Embryonic facial prominence (tissue), 1 donor: Measurements from ENCODE around the gene CLEC2D.
"Not testable (repeated sequence)": the region's sequence is repeated elsewhere in the genome, so short reads cannot be mapped to it uniquely, and the experiment has no call there.

Experiments
- DNase-seq: peaks from one replicate; pipeline ENCODE4 v3.0.0-alpha.2; 2016; ENCODE audit errors: extremely low spot score

CLEC2D gene

DNA sequence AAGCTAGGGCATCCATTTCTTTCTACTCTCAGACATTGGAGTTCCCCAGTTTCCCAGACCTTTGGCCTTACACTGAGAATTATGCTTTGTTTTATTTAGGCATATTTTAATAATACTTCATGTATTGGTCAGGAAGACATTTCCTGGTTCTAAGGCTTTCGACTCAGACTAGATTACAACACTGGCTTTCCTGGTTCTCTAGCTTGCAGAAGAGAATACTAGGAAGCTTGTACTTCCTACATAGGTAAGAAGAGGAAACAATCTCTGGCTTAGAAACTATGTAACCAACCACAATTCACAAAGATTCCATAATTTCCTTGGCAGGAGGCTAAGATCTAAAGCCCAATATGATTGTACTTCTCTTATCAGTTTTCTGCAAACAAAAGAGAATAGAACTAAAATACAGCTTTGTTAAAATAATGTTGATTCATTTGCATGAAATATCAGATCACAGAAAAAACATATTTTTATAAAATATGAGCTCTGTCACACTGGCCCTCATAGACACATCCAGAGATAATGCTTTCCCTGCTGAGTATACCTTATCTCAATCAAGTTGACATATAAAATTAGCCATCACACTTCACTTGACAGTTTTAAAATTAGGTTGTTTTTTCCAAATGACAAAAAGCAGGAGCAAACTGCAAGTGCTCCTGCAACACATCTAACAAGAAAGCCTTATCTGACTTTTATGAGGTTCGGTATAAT lies 30.5 kb downstream of the CLEC2D start:
- DNase-seq, result no peak

DNA sequence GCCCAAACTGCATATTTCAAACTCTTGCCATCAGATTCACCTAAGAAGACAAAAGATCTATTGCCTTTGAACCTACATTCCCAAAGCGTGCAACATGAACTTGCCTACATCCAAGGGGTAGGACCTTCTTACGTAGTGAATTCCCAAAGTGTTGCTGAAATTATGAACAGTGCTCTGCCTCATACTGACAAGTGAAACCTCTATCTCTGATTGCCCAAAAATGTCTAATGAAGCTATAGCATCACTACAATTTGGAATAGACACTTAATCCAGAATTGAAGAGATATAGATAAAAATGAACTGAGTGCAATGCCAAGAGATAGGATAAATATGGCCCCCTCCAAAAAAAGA lies 31.1 kb downstream of the CLEC2D start:
- no peak for DNase-seq

DNA sequence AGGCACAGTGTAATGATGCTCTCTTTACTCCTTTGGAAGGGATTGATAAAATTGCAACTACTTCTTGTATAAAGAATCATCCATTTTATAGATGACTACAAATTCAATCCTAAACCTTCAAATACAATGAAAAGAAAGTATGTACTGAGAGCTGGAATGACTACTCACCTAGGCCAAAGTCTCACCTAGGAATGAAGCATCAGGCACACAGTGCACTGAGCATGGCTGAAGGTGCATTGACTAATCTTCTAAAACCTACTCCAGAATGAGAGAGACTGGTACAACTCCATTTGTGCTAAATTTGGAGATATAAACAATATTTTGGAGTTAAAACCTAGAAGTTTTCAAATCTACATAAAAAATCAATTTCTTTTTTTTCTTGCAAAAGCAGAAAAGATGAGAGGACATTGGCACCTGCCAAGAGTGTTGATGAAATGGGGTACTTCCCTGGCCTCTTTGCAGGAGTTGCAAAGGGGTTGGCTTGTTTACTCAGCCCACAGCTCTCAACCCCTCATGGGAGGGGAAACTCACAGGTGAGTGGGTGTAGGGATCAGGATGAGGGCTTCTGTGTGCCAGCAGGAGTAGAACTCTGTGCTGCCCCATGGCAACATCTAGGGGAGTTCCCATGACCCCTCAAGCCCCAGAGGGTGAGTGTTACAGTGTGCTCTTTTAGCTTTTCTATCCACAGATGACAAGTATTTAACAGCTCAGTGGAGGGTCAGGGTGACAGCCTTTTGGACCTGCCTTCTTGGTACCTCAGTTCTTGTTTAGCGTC lies 32.1 kb downstream of the CLEC2D start:
- DNase-seq, result no peak

DNA sequence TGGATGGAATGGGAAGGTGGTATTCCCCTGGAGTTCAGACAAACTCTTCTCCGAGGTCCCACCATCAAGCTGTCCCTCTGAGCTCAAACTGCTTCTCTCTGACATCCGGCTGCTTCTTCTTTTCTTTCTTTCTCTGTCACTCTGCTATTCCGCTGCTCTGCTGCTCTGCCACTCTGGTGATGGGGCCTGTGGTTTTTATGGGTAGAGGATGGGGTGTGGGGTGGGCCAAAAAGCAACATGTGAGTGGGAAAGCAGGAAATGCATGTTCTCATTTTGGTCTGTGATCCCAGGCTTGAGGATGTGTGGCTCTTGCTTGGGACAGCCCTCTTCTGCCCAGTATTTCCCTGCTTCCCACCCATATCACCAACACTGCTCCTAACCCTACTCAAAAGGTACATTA lies 32.7 kb downstream of the CLEC2D start:
- no peak for DNase-seq

DNA sequence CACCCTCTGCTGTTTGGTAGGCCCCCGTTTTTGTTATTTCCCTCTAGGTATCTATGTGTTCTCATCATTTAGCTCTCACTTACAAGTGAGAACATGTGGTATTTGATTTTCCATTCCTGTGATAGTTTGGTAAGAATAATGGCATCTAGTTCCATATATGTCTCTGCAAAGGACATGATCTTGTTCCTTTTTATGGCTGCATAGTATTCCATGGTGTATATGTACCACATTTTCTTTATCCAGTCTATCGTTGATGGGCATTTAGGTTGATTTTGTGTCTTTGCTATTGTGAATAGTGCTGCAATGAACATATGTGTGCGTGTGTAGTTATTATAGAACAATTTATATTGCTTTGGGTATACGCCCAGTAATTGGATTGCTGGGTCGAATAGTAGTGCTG lies 35.0 kb downstream of the CLEC2D start:
- DNase-seq, result not testable (repeated sequence)

DNA sequence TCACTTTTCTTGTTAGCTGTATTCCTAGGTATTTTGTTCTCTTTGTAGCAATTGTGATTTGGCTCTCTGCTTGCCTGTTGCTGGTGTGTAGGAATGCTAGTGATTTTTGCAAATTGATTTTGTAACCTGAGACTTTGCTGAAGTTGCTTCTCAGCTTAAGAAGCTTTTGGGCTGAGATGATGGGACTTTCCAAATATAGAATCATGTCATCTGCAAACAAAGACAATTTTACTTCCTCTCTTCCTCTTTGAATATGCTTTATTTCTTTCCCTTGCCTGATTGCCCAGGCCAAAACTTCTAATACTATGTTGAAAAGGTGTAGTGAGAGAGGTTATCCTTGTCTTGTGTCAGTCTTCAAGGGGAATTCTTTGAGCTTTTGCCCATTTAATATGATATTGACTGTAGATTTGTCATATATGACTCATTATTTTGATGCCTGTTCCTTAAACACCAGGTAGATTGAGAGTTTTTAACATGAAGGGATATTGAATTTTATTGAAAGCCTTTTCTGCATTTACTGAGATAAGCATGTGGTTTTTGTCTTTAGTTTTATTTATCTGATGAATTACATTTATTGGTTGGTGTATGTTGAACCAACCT lies 36.7 kb downstream of the CLEC2D start:
- DNase-seq, result no peak

DNA sequence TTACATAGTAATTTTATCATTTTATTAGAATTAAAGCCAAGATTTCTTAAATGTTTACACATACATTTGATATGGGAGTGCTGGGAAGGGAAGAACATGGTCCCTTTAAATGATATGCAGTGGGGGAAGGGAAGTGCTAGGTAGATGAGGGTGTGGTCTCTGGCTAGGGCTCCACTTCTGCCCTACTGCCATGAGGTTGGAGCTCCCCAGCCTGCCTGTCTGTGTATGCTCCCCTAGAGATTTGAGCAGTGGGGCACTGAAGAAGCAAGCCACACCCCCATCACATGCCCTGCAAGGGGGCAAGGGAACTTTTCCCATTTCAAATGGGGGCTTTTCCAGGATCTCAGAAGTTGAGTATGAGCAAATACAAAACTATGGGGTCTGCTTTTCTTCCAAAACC lies 37.8 kb downstream of the CLEC2D start:
- no peak for DNase-seq

DNA sequence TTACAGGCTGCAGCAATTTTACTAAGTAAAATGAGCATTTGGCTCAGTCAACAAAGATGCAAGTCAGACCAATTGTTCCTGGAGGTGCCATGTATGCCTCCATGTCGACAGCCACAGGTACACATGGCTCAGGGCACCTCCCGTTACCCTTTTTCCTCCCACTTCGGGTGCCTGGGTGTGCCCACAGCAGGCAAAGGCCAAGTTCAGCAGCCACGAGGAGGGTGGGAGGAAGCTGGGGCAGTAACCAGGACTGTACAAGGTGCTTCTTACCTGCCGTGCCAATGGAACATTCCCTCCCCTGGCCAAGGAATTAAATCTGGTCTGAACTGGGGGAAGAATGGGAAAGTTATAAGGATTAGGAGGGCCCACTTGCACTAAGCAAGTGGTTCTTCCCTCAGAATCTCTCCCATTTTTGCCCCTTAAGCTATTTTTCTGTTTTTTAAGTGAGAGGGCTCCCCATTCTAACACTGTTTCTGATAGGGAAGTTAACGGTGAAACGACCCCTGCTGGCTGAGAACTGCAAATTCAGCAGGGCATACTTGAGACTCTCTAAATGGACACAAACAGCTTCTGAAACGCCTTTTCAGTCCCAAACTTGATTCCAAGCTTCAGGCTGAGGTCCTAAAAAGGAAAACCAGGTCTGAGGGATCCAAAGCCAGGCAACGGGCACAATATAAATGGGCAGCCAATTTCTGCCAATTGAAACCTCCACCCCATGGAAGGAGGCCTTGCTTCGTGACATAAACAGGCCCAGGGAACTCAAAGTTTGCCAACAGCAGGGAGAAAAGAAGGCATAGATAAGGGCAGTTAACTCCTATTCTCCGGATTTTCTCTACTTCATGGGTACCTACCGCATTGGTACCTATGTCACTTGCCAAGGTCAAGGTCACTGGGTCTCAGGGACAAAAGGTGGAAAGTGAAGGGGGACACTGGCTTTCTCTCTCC lies 38.6 kb downstream of the CLEC2D start:
- no peak for DNase-seq

DNA sequence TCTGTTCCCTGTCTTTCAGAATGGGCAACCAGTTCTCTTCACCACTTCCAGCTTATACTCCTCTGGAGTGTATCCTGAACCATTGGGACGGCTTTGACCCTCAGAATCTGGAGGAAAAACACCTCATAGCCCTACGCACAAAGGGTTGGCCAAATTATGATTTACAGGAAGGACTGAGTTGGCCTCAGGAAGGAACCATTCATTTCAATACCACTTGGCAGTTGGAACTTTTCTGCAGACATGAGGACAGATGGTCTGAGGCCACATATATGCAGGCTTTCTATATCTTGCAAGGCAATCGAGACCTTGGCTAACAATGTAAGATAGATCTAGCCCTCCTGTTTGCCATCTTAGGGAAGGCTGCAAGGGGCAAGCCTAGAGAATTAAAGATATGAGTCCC lies 39.3 kb downstream of the CLEC2D start:
- no peak for DNase-seq

DNA sequence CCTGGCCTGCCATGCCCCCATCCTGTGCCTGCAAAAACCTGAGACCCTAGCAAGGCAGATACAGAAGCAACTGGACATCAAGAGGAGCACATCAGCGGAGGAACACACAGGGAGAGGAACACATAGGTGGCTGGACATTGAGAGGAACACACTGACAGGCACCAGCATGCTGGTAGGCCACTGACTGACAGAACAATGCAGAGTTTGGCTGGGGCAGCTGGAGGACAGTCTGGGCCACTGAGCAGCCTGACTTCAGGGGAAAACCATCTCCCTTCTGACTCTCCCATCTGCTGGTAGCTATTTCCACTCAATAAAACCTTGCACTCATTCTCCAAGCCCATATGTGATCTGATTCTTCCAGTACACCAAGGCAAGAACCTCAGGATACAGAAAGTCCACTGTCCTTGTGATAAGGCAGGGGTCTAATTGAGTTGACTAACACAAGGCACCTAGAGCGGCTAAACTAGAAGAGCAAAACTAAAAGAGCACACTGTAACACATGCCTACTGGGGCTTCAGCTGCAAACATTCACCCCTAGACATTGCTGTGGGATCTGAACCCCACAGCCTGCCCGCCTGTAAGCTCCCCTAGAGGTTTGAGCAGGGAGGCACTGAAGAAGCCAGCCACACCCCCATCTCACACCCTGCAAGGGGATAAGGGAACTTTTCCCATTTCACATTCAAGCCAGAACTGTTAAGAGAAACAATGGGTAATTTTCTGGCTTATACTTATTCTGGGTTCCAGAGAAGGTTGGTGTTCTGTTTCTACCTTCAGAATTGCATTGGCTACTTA lies 41.3 kb downstream of the CLEC2D start:
- no peak for DNase-seq

DNA sequence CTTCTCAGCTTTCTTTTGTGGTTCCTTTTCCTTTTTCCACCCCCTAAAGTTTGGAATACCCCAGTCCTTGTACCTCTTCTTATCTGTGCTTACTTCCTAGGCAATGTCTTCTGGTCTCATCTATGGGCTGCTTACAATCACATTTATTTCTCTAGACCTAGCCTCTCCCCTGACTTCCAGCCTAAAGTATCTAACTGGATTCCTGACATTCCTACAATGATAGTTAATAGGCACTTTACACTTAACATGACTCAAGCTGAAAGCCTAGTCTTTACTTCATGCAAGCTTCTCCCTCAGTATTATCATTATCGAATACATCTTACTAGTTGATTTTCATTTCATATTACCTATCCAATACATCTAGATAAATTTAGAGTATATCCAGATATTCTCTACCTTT lies 42.2 kb downstream of the CLEC2D start:
- no peak for DNase-seq

DNA sequence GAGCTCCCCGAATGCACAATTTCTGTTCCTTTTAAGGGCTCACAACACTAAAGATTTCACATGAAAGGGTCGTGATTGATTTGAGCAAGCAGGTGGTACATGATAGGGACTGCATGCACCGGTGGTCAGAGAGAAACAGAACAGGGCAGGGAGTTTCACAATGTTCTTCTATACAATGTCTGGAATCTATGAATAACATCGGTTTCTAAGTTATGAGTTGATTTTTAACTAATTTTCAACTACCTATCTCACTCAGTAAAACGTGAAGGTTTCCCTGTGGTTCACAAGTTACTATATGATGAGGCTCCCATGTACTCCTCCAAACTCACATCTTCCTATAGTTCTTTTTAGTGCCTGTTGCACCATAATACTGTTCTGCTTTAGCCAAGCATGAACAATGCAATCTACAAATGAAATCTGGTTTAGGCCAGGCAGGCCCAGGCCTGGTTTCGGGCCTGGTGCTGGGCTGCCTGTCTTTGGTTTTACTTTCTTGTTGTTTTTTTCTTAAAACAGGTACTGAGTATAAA lies 43.6 kb downstream of the CLEC2D start:
- not testable (repeated sequence) for DNase-seq

DNA sequence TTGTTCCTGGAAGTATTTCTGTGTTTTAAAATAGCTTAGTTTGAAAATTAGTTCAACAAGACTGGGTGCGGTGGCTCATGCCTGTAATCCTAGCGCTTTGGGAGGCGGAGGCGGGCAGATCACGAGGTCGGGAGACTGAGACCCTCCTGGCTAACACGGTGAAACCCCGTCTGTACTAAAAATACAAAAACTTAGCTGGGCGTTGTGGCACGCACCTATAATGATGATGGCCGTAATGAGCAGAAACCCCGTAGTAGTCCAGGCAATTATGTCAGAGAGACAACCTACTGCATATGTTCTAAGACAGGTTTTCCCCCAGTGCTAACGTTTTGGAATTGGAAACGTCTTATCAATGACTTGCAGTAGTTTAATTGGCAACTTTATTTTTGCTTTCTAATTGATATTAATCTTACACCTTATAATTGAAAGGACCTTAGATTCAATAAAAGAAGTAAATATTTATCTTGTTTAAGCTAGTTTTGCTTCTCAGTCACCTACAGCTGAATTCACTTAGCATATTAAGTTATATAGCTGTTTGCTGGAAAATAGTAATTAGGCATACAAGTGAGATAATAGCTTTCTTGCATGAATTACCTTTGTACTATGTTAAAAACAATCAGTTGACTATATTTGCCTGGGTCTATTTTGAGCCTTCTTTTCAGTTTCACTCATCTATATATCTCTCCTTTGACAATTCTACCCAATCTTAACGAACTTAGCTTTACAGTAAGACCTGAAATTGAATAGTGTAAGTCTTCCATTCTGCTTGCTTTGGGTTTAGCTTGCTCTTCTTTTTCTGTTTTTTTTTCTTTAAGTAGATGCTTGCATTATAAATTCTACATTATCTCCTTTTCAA lies 47.8 kb downstream of the CLEC2D start:
- no peak for DNase-seq

DNA sequence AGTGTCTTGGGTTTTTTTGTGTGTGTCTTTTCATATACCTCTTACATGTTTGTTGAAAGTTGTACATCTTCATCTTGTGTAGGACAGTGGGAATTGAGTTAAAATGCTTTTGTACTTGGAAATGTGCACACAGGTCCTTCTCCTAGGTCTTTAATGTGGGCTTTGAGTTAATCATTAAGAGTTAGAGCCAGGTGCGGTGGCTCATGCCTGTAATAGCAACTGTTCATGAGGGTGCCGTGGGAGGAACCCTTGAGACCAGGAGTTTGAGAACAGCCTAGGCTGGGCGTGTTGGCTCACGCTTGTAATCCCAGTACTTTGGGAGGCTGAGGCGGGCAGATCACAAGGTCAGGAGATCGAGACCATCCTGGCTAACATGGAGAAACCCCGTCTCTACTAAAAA lies 49.5 kb downstream of the CLEC2D start:
- no peak for DNase-seq

DNA sequence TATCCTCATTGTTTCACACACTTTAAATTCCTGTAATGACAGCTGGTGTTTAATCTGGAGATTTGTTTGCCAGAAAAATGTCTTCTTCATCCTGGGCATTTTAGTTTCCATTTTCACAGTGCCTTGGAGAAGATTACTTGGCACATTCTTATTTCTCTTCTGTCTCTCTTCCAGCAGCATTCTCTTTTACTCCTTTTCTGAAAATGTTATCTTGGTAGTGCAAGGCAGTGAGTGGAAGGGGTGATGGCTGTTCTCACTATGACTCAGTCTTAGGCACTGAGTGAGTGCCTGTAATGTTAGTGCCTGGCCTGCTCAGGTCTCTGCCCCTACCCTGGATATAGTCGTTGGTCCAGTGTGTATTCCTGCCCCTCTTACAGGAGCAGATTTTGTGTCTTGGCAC lies 50.3 kb downstream of the CLEC2D start:
- no peak for DNase-seq

DNA sequence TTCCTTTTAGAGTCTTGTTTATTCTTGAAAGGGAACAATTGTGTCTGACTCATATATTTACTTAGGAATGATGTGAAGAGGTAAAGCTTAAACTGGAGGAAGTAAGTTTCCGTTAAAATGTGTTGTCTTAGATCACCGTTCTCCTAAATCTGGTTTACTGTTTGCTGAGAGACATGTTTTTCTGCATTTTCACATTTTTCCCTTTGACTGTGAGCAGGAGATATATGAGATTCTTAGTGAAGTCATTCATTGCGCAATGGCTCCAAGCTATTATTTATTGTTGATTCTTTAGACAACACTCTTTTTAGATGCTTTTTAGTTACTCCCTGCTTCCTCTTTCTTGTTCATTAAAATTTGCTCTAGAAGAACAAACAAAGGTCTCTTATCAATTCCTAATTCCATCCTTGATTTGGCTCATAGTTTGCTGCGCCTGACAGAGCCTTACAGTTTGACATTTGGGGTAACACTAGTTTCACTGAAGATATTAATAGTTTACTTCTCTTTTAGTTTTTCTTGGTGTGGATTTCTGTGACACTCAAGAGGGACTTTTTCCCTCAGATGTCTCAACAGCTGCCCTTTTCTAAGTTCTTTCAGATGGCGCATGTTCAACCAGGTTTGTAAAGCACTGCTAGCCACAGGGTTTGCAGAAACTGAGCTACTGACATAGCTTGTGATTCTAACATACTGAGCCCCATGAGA lies 52.0 kb downstream of the CLEC2D start:
- DNase-seq, result no peak

DNA sequence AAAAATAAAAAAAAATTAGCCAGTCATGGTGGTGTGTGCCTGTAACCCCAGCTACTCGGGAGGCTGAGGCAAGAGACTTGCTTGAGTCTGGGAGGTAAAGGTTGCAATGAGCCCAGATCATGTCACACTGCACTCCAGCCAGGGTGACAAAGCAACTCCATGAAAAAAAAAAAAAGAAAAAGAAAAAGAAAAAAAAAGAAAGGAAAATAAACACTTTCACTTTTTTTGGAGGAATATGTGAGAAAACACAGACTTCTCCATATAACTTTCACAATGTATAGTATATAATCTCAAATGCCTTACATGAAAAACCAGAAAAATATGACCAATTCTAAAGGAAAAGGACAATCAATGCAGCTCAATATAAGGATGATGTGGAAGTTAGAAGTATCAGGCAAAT lies 54.5 kb downstream of the CLEC2D start:
- no peak for DNase-seq

DNA sequence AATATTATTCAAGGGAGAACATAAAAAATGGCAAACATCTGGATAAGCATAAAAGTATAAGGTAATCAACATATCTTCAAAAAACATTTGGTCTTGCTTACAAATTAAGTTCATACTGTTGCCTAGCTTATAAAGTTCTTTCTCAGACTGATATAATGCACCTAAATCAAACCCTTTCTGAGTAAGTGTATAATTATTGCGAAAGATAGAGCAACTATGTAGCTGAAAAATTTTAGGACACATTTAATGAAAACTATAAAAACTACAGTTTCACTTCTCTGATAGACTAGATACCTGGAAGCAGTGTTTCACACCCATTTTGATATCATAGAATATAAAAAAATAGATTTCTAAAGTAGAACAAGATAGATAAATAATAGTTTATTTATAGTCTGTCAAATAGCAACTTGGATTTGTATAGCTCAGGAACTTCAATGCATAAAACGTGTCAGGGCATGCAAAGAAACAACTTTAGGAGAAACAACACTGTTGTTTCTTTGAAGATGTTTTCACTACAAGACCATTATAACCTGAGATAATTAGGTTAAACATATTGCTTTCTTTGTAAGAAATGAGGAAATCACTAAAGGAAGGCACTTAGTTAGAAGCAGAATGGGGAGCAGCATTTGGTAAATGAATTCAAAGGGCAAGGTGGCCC lies 55.8 kb downstream of the CLEC2D start:
- DNase-seq, result no peak

DNA sequence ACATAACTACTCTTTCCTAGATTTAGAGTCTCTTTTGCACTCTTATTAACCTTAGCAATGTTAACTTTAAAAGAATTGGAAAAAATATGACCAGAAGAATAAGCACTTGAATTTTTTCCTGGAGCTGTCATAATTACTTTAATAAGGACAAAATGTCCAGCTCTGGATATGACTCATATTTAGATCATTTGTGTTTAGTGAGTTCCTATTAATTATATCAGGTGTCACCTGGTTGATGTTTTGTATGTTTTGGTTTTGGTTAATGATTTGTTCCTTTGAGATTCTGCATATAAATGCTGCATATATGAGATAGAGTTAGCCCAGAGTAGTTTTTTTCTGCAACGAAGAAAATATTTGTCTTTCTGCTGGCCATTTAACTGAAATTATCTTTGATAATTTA lies 58.3 kb downstream of the CLEC2D start:
- DNase-seq, result no peak
